SU-DHL-6 (cell line): ENCODE results near the gene IL4R.
A peak's percentile ranks its signal among the peaks of the same experiment; 100 is the strongest.

Source experiments
- H2AFZ ChIP-seq: fragments of 200-600 bp; sonication (generic); 2 replicates; pipeline ENCODE4 v1.6.1; 2014; ENCODE audit warnings: low read depth, mild to moderate bottlenecking, moderate library complexity, mixed read lengths, antibody characterized with exemption, low read length; ENCODE audit not compliant: severe bottlenecking
- H3F3A ChIP-seq: fragments of 200-600 bp; shearing (Covaris generic); 2 replicates; pipeline ENCODE4 v1.6.0; 2016; ENCODE audit warnings: antibody characterized with exemption, mild to moderate bottlenecking; ENCODE audit not compliant: insufficient read depth
- H3K27ac ChIP-seq: fragments of 200-600 bp; sonication (generic); 2 replicates; pipeline ENCODE4 v1.5.1; 2016; ENCODE audit warnings: low read depth, mild to moderate bottlenecking, low read length, moderate library complexity, mixed read lengths
- H3K27me3 ChIP-seq: fragments of 200-600 bp; sonication (generic), shearing (Covaris generic); 2 replicates; pipeline ENCODE4 v1.6.0; 2014; ENCODE audit warnings: mild to moderate bottlenecking, low read length
- H3K36me3 ChIP-seq: fragments of 200-600 bp; sonication (generic); 2 replicates; pipeline ENCODE4 v1.6.1; 2014; ENCODE audit warnings: mild to moderate bottlenecking, low read length, mixed read lengths
- H3K4me2 ChIP-seq: fragments of 300-600, 200-600 bp; shearing (Covaris generic), sonication (generic); 2 replicates; pipeline ENCODE4 v1.6.0; 2014; ENCODE audit warnings: low read length, low read depth, mild to moderate bottlenecking; ENCODE audit not compliant: poor library complexity, severe bottlenecking
- H3K4me3 ChIP-seq: fragments of 200-600 bp; sonication (generic); 2 replicates; pipeline ENCODE4 v1.5.1; 2014; ENCODE audit warnings: antibody characterized with exemption, low read length, mild to moderate bottlenecking, mixed read lengths; ENCODE audit not compliant: insufficient read depth, poor library complexity, severe bottlenecking
- H3K79me2 ChIP-seq: fragments of 200-600 bp; sonication (generic); 2 replicates; pipeline ENCODE4 v1.6.1; 2014; ENCODE audit warnings: mild to moderate bottlenecking, low read length, moderate library complexity; ENCODE audit not compliant: insufficient read depth
- H3K9ac ChIP-seq: fragments of 200-600 bp; sonication (generic); 2 replicates; pipeline ENCODE4 v1.7.0; 2014; ENCODE audit warnings: mild to moderate bottlenecking, low read length
- H3K9me2 ChIP-seq: fragments of 200-600 bp; sonication (generic); replicated peaks from 2 replicates; pipeline ENCODE4 v1.6.1; 2014; ENCODE audit warnings: low read length; ENCODE audit not compliant: insufficient read depth
- H3K9me3 ChIP-seq: fragments of 200-600 bp; sonication (generic); 2 replicates; pipeline ENCODE4 v1.6.1; 2014; ENCODE audit warnings: low read length, mixed read lengths; ENCODE audit not compliant: insufficient read depth
- H4K20me1 ChIP-seq: fragments of 200-600 bp; sonication (generic); 2 replicates; pipeline ENCODE4 v1.6.1; 2014; ENCODE audit warnings: low read depth, mild to moderate bottlenecking, antibody characterized with exemption, low read length, moderate library complexity, mixed read lengths
- EZH2phosphoT487 ChIP-seq: fragments of 200-600 bp; sonication (generic), shearing (Covaris generic); conservative IDR thresholded peaks from 2 replicates; pipeline ENCODE4 v1.6.1; 2018; ENCODE audit warnings: mild to moderate bottlenecking, antibody characterized with exemption, low read length, moderate library complexity, mixed read lengths
- TF ChIP-seq, protein P1 (sequence below): fragments of 200-600 bp; sonication (generic); IDR thresholded peaks from one replicate; pipeline ENCODE4 v1.5.1; 2017; ENCODE audit warnings: antibody characterized with exemption, mild to moderate bottlenecking, low read length, moderate library complexity; ENCODE audit not compliant: insufficient read depth, poor library complexity, severe bottlenecking

IL4R gene

DNA sequence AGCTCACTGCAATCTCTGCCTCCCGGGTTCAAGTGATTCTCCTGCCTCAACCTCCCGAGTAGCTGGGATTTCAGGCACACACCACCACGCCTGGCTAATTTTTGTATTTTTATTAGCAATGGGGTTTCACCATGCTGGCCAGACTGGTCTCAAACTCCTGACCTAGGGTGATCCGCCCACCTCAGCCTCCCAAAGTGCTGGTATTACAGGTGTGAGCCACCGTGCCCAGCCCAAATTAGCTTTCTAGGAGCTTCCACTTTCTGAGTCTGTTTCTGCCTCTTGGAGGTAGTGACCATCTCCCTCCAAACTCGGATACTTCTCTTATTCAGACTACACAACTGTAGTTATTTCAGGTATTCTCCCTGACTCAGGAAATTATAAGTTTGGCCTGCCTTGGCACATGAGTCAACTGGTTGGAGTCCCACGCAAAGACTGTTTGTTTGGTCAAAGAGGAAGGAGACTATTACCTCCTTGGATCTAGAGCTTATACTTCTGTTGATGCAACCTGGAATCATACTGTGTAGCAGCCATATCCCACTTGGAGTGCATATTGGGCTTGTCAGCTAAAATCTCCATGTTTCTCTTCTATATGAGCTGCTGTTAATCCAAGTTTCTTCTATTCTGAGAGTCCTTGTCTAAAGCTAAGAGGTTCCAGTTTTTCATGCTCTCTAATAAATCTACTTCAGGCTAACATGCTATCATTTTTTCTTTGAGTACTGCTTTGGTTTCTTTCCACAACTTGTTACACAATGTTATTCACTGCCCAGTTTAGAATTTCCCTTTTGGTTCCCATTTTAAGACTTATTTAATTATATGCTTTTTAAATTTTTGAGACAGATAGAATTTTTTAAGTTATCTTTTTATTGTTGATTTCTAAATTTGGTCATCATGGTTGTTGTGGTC lies 7.5 kb downstream of the IL4R start:
- peaks cover 35% of the 10 kb centered on the region for H4K20me1 ChIP-seq
- no peak overlapping the region; the same call in 1 of the 2 replicates for H3K27ac ChIP-seq
- peaks cover 5% of the 10 kb centered on the region; the same call in 1 of the 2 replicates for H3K36me3 ChIP-seq

GRCh38 chr16:27322858-27323780 lies 9.3 kb downstream of the IL4R start:
- Histone ChIP-seq H3K79me2 (peaks cover 100% of the 10 kb centered on the region), H4K20me1 (peaks cover 36% of the 10 kb centered on the region), H2AFZ (no peak overlapping the region), H3K27ac (no peak overlapping the region), H3K4me3 (no peak overlapping the region), H3K4me2 (no peak overlapping the region), H3F3A (peaks cover 18% of the 10 kb centered on the region; the same call in 1 of the 2 replicates), H3K9me2 (no peaks in the 10 kb centered on the region), H3K36me3 (peaks cover 5% of the 10 kb centered on the region; the same call in 1 of the 2 replicates), H3K27me3 (no peaks in the 10 kb centered on the region), H3K9me3 (no peaks in the 10 kb centered on the region), H3K9ac (no peak overlapping the region)
- TF ChIP-seq, protein P1, sequence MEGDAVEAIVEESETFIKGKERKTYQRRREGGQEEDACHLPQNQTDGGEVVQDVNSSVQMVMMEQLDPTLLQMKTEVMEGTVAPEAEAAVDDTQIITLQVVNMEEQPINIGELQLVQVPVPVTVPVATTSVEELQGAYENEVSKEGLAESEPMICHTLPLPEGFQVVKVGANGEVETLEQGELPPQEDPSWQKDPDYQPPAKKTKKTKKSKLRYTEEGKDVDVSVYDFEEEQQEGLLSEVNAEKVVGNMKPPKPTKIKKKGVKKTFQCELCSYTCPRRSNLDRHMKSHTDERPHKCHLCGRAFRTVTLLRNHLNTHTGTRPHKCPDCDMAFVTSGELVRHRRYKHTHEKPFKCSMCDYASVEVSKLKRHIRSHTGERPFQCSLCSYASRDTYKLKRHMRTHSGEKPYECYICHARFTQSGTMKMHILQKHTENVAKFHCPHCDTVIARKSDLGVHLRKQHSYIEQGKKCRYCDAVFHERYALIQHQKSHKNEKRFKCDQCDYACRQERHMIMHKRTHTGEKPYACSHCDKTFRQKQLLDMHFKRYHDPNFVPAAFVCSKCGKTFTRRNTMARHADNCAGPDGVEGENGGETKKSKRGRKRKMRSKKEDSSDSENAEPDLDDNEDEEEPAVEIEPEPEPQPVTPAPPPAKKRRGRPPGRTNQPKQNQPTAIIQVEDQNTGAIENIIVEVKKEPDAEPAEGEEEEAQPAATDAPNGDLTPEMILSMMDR = no peak
- TF ChIP-seq EZH2phosphoT487 = no peak

More for the DNA sequence above, 7.5 kb downstream of the IL4R start:
- Histone ChIP-seq H3K9ac (no peak overlapping the region), H3K4me2 (peak overlapping the region; percentile 18), H3F3A (peaks cover 32% of the 10 kb centered on the region), H2AFZ (no peak overlapping the region), H3K9me2 (no peaks in the 10 kb centered on the region), H3K27me3 (no peaks in the 10 kb centered on the region), H3K79me2 (peaks cover 100% of the 10 kb centered on the region), H3K9me3 (no peaks in the 10 kb centered on the region), H3K4me3 (no peak overlapping the region)
- no peak for TF ChIP-seq EZH2phosphoT487
- TF ChIP-seq, protein P1 = no peak

DNA sequence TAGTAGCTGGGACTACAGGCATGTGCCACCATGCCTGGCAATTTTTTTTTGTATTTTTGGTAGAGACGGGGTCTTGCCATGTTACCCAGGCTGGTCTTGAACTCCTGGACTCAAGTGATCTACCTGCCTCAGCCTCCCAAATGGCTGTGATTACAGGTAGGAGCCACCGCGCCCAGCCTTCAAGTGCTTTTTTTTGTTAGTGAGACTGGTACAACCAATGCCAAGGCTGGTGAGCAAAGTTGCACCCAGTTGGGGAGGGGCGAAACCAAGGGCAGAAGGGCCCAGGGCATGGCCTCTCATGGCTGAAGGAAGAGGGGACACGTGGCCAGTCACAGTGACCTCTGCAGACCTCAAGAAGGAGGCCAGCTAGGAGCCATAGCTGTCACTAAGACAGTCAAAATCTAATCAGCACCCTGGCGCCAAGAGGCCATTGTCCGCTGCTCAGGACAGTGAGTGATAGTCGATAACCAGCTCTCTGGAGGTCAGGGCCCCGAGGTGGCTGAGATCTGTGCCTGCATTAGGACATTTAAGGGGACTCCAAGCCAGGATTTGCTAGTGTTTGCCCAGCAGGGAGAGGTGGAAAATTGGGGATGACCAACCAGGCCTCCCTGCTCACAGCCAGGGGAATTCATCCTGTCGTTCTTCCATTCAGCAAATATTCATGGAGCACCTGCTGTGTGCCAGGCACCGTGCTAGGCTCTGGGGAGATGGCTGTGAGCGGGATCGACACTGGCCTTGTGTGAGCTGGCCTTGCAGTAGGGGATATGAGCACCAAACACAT lies 10.2 kb downstream of the IL4R start:
- peaks cover 10% of the 10 kb centered on the region; the same call in 1 of the 2 replicates for H3K36me3 ChIP-seq
- H3K4me3 ChIP-seq = no peak overlapping the region
- no peaks in the 10 kb centered on the region for H3K27me3 ChIP-seq
- no peak overlapping the region for H3K4me2 ChIP-seq
- no peak overlapping the region for H3K9ac ChIP-seq
- no peaks in the 10 kb centered on the region for H3K9me2 ChIP-seq
- peaks cover 100% of the 10 kb centered on the region for H3K79me2 ChIP-seq
- TF ChIP-seq EZH2phosphoT487 = no peak
- TF ChIP-seq, protein P1 = no peak
- peaks cover 42% of the 10 kb centered on the region for H4K20me1 ChIP-seq
- H2AFZ ChIP-seq = no peak overlapping the region
- no peak overlapping the region for H3K27ac ChIP-seq
- H3F3A ChIP-seq = peaks cover 13% of the 10 kb centered on the region; the same call in 1 of the 2 replicates
- H3K9me3 ChIP-seq = no peaks in the 10 kb centered on the region
